Heart right ventricle (tissue), 16 donors: ENCODE data around the gene MELTF. TPM values are rescaled to one million over a fixed set of nuclear protein-coding genes. Genes with fewer than 3 reads are reported as not detected.

Experiments used
- ATAC-seq, 8 donors: fragments of 200-7000 bp; cut with Tn5 transposase; one replicate each; pipeline ENCODE4 v1.9.1; 2020; ENCODE audit warnings: mild to moderate bottlenecking in 8 of 8, moderate library complexity in 8 of 8, moderate number of reproducible peaks in 1 of 8
- DNase-seq, 2 donors: peaks; one replicate each; pipeline ENCODE4 v3.0.0-alpha.2; 2020
- H3K27ac ChIP-seq, 10 donors: fragments of 200-600 bp; sonication (generic) in 2 of 10; one replicate each; pipeline versions ENCODE4 v1.5.0 to v1.8.0; 2020 to 2022; ENCODE audit warnings: mild to moderate bottlenecking in 3 of 10
- H3K27me3 ChIP-seq, 7 donors: fragments of 200-600 bp; one replicate each; pipeline ENCODE4 v1.8.0; 2021 to 2022; ENCODE audit warnings: mild to moderate bottlenecking in 2 of 7
- H3K36me3 ChIP-seq, 9 donors: fragments of 200-600 bp; sonication (generic) in 1 of 9; one replicate each; pipeline versions ENCODE4 v1.5.0 to v1.8.0; 2020 to 2022; ENCODE audit warnings: mild to moderate bottlenecking in 2 of 9
- H3K4me1 ChIP-seq, 9 donors: fragments of 200-600 bp; sonication (generic) in 1 of 9; one replicate each; pipeline versions ENCODE4 v1.5.0 to v1.8.0; 2020 to 2022; ENCODE audit warnings: mild to moderate bottlenecking in 4 of 9
- H3K4me3 ChIP-seq, 10 donors: fragments of 200-600 bp; sonication (generic) in 2 of 10; one replicate each; pipeline versions ENCODE4 v1.5.0 to v1.8.0; 2020 to 2022; ENCODE audit warnings: mild to moderate bottlenecking in 7 of 10, moderate library complexity in 2 of 10
- H3K9me3 ChIP-seq, 11 donors: fragments of 200-600 bp in 10 of 11; sonication (generic) in 2 of 11; one replicate each; pipeline versions ENCODE4 v1.5.0 to v1.8.0; 2013 to 2022; ENCODE audit warnings: mild to moderate bottlenecking in 2 of 11, control low read depth in 1 of 11, moderate library complexity in 1 of 11
- WGBS, 2 donors: extraction: QIAGEN DNeasy Blood & Tissue Kit; methylation state at CpG; one replicate each; pipeline ENCODE4 v1.1.7; 2013; ENCODE audit warnings: inconsistent platforms in 1 of 2; 5-methylcytosine and 5-hydroxymethylcytosine counted together
- intact Hi-C, 10 donors: fragments of 100-400 bp; cut with DNase I; formaldehyde crosslinking; loops; one replicate each; pipeline versions ENCODE4 v1.11.1 to v1.14.2; 2022
- polyA plus RNA-seq, 2 donors: library from polyadenylated mRNA; stranded (reverse); fragments of 200-250 nt; gene quantifications; one replicate each; pipeline ENCODE4 v1.2.3, GENCODE V29; 2013
- total RNA-seq, 10 donors: library from RNA; stranded (reverse); fragmentation: NEBNext Ultra II Directional in 3 of 10; extraction: Animal tissue kit (Norgen Biotek cat#: 25700) in 3 of 10; gene quantifications; one replicate each; pipeline versions ENCODE4 v1.2.1 to v1.2.4, GENCODE V29; 2021 to 2023
- TF ChIP-seq, protein P1 (sequence below), 9 donors: fragments of 200-600 bp; sonication (generic) in 2 of 9; IDR thresholded peaks; one replicate each; pipeline versions ENCODE4 v1.5.0 to v1.8.0; 2021 to 2022; ENCODE audit warnings: antibody characterized with exemption in 9 of 9, mild to moderate bottlenecking in 5 of 9, moderate library complexity in 1 of 9
- donor health status: Arrhythmogenic right ventricular cardiomyopathy.
- donor health status: ischemic (EF 13 %, LVEDD 7.1; RV severe dilation, severe dysfunction).
- donor health status: healthy with polysubstance abuse.
- donor health status: DM: no; HTN: yes; CAD: no.
- donor health status: DM: no; HTN: no; CAD: no.
- donor health status: ischemic (EF 25% LVEDD 6.9; RV normal size, moderate dysfunction).
- donor health status: ischemic (EF 25% LVEDD 5.7; RV mildly dilated, moderate dysfunction).
- donor health status: healthy.
- donor health status: DM: yes; HTN: yes; CAD: no.
- donor health status: Ischemic cardiomyopathy.
- donor health status: ischemic (EF 35%, LVEDD 5.7; RV mildly dilated, moderate dysfunction).
- donor health status: nonischemic (EF 11% LVEDD 7.7; RV severe dilation, severe dysfunction).
- donor health status: DM: yes; HTN: yes; CAD: no.
- donor health status: PGD.
- donor health status: ischemic (EF 29% LVEDD 5.4; RV normal size, mild dysfunction).
- donor health status: nonischemic (EF 23%, LVEDD 6.1; RV moderate dilation, normal function).

MELTF gene
- total and polyA plus RNA-seq, 12 donors: 2.5 to 31.4 (median 6.8) TPM

DNA sequence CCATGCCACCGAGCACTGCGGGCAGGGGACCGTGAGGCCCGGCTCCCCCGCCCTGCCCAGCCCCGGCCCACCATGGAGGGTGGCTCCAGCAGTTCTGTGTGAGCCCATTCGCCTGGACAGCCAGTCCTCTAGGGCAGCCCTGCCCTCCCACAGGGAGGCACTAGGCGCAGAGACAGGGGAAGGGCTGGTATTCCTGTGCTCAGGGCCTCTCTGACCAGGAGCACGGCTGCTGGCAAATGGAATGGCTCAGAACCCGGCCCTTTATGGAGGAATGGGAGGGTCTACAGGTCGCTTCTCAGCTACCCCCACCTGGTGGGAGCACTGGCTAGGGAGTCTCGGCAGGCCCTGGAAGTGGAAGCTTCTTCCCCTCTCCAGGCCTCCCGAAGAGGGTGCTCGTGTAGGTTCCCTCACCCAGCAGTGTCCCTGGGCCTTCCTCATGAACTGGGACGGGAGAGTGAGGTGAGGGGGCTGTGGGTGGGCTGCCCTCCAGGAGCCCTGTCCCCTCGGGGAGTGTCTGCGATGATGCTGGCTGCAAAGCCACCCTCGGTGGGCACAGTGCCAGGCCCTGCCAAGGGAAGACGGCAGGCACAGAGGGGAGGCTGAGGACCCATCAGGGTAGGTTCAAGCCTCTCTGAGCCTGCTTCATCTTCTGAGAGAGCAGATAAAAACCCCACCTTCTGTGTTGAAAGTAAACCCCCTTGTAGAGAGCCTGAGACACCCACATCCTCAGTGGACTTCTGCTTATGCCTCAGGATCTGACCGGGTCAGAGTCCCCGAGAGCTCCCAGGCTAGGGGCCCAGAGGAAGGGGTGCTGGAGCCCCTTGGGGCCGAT lies 1.5 kb downstream of the MELTF start:
- no peak for DNase-seq
- H3K36me3 ChIP-seq: no peaks in the 10 kb centered on the region
- H3K27me3 ChIP-seq: peaks cover 0 to 39% (median 13%) of the 10 kb centered on the region in 7 donors
- ATAC-seq: no peak
- H3K4me3 ChIP-seq: peak overlapping the region in 7 of 10 donors; percentile 44 to 65 (median 59)
- peaks cover 0 to 46% (median 25%) of the 10 kb centered on the region in 9 donors for H3K4me1 ChIP-seq
- 84 to 87% methylated on average over 22 of the region's 22 CpGs for WGBS, 2 donors
- H3K27ac ChIP-seq: peak overlapping the region in 4 of 10 donors; percentile 1 to 64 (median 25)
- intact Hi-C loops: no loop called here
- no peaks in the 10 kb centered on the region for H3K9me3 ChIP-seq
- TF ChIP-seq, protein P1, sequence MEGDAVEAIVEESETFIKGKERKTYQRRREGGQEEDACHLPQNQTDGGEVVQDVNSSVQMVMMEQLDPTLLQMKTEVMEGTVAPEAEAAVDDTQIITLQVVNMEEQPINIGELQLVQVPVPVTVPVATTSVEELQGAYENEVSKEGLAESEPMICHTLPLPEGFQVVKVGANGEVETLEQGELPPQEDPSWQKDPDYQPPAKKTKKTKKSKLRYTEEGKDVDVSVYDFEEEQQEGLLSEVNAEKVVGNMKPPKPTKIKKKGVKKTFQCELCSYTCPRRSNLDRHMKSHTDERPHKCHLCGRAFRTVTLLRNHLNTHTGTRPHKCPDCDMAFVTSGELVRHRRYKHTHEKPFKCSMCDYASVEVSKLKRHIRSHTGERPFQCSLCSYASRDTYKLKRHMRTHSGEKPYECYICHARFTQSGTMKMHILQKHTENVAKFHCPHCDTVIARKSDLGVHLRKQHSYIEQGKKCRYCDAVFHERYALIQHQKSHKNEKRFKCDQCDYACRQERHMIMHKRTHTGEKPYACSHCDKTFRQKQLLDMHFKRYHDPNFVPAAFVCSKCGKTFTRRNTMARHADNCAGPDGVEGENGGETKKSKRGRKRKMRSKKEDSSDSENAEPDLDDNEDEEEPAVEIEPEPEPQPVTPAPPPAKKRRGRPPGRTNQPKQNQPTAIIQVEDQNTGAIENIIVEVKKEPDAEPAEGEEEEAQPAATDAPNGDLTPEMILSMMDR (IDR thresholded peaks at IDR 0.05): no peak

DNA sequence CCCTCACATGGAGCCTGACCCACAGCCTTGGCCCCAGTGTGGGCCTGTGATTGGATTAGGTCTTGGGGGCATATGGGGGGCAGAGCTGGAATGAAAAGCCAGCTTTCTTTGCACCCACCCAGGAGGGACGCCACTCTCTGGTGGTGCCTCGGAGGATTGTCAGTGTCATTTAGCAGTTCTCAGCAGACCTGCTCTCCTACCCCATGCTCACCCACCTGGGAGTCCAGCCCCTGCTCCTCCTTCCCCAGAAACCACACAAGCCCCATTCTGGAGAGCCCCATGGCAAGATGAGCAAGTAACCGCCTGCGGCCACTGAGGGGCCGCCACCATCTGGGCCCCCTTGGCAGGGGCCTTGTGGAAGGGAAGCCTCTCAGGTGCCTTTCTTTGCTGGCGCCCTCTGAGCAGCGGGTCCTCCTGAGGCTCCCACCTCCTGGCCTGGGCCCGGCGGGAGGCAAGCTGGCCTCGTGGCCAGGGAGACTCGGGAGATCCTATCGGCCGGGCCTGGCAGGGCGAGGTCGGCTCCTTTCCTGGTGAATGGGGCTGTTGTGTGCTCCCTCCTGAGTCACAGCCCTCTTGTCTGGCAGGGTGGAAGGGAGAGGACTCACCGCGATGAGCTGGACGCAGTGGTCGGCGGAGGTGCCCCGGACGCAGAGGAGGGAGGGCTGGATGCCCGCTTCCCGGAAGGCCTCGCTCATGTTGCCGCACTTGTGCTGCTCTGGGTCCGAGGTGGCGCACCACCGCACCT lies 2.3 kb downstream of the MELTF start:
- intact Hi-C loops: no loop called here
- TF ChIP-seq, protein P1 (IDR thresholded peaks at IDR 0.05): no peak
- no peaks in the 10 kb centered on the region for H3K36me3 ChIP-seq
- peaks cover 0 to 47% (median 13%) of the 10 kb centered on the region in 7 donors for H3K27me3 ChIP-seq
- H3K4me1 ChIP-seq: peaks cover 0 to 52% (median 26%) of the 10 kb centered on the region in 9 donors
- no peaks in the 10 kb centered on the region for H3K9me3 ChIP-seq
- ATAC-seq (no peak), DNase-seq (no peak)
- no peak overlapping the region for H3K4me3 ChIP-seq
- 93 to 94% methylated on average over 27 to 29 of the region's 29 CpGs for WGBS, 2 donors
- no peak overlapping the region for H3K27ac ChIP-seq

DNA sequence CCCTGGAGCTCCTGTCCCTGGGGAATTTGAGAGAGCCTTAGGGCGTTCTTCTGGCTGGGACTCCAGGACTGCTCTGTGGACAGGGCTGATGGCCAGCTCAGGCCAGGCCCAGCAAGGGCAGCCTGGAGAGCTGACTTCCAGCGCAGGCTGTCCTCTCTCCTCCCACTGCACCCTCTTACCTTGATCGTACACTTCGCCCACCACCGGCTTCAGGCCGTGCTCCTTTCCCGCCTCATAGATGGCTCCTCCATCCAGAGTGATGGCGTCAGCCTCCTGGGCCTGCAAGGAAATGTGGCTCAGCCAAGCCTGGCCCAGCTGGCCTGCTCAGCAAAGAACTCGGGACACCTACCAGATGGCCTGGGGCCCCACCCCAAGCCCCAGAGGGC lies 3.1 kb downstream of the MELTF start:
- Histone ChIP-seq H3K27me3 (peaks cover 0 to 51% (median 13%) of the 10 kb centered on the region in 7 donors), H3K4me3 (no peak overlapping the region), H3K27ac (no peak overlapping the region), H3K36me3 (no peaks in the 10 kb centered on the region), H3K4me1 (peaks cover 0 to 45% (median 26%) of the 10 kb centered on the region in 9 donors), H3K9me3 (no peaks in the 10 kb centered on the region)
- WGBS, 2 donors: 81 to 84% methylated on average over 9 of the region's 9 CpGs
- TF ChIP-seq, protein P1 (IDR thresholded peaks at IDR 0.05): no peak
- ATAC-seq (no peak), DNase-seq (no peak)
- intact Hi-C loops: no loop called here

DNA sequence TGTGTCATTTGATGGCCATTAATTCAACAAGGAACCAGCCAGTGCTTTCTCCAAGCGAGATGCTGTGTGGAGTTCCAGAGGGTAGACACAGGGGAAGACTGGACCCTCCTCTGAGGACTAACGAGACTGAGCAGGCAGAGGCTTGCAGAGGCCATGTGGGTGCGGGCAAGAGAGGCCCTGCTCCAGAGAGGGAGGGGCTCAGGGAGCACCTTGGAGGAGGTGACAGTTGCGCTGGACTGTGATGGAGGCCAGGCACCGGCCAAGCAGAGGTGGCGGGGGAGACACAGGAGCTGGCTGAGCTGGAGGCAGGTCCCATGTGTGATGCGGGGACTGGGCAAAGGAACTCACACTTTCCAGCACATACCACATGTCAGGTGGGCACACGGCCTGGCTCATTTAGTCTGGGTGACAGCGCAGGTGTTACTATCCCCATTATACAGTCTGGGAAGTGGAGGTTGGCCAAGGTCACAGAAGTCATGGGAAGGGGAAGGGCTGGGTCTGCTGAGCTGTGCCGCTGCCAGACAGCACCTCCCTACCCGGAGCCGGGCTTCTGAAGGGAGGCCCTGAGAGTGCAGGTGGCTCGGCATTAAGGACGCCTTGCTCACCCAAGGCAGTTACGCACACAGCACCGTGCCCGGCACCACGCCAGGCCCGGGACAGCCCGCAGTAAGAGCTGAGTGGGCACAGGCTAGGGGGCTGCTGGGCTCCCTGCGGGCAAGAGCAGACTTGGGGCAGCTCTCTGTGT lies 3.7 kb downstream of the MELTF start:
- TF ChIP-seq, protein P1 (IDR thresholded peaks at IDR 0.05): no peak
- DNase-seq (no peak), ATAC-seq (no peak)
- intact Hi-C loops: no loop called here
- Histone ChIP-seq H3K36me3 (no peaks in the 10 kb centered on the region), H3K27ac (no peak overlapping the region), H3K4me1 (peaks cover 0 to 40% (median 26%) of the 10 kb centered on the region in 9 donors), H3K9me3 (no peaks in the 10 kb centered on the region), H3K4me3 (no peak overlapping the region), H3K27me3 (peaks cover 0 to 49% (median 13%) of the 10 kb centered on the region in 7 donors)
- 92 to 93% methylated on average over 21 of the region's 21 CpGs for WGBS, 2 donors
